Body of pancreas (tissue), 4 donors: ENCODE results near the gene TXNRD2. TPM values are rescaled to one million over a fixed set of nuclear protein-coding genes. Genes with fewer than 3 reads are reported as not detected.

Source experiments
- ATAC-seq: fragments of 150-250 bp; one replicate; pipeline ENCODE4 v1.9.1; 2016
- DNase-seq, 4 donors: peaks; one replicate each; pipeline ENCODE4 v3.0.0-alpha.2; 2019
- H3K27ac ChIP-seq, 4 donors: fragments of 200-600 bp; sonication (generic); 1 replicate in 3 of 4; 2 replicates in 1 of 4; pipeline versions ENCODE4 v1.5.1 to v1.6.1; 2016 to 2019; ENCODE audit warnings: mild to moderate bottlenecking in 1 of 4, mixed read lengths in 1 of 4, moderate library complexity in 1 of 4
- H3K27me3 ChIP-seq, 2 donors: fragments of 200-600 bp; sonication (generic); one replicate each; pipeline ENCODE4 v1.6.0; 2016; ENCODE audit warnings: mild to moderate bottlenecking in 1 of 2
- H3K36me3 ChIP-seq, 2 donors: fragments of 200-600 bp; sonication (generic); replicated peaks in 1 of 2; 2 replicates each; pipeline ENCODE4 v1.5.1; 2016; ENCODE audit warnings: low read depth in 2 of 2; ENCODE audit not compliant: insufficient read depth in 1 of 2
- H3K4me1 ChIP-seq: fragments of 200-600 bp; sonication (generic); one replicate; pipeline ENCODE4 v1.6.0; 2016
- H3K4me3 ChIP-seq, 2 donors: fragments of 200-600 bp; sonication (generic); 1 replicate in 1 of 2; 2 replicates in 1 of 2; pipeline ENCODE4 v1.5.1; 2016 to 2019
- H3K9me3 ChIP-seq, 3 donors: fragments of 200-600 bp; sonication (generic); 1 replicate in 2 of 3; 2 replicates in 1 of 3; pipeline ENCODE4 v1.5.1; 2016
- CTCF ChIP-seq, 7 experiments: fragments of 450-650 bp in 4 of 7; fragments of 200-600 bp in 3 of 7; sonication (generic) in 3 of 7; IDR thresholded peaks; one replicate each; pipeline ENCODE4 v1.5.1; 2016 to 2019; ENCODE audit warnings: antibody characterized with exemption in 7 of 7
- POLR2A ChIP-seq, 3 donors: fragments of 450-650 bp; IDR thresholded peaks; one replicate each; pipeline ENCODE4 v1.6.1; 2016; ENCODE audit warnings: antibody characterized with exemption in 3 of 3, mild to moderate bottlenecking in 2 of 3
- WGBS, 2 donors: methylation state at CpG; one replicate each; pipeline ENCODE4 v1.1.5; 2017; 5-methylcytosine and 5-hydroxymethylcytosine counted together
- intact Hi-C: fragments of 100-400 bp; cut with DNase I; formaldehyde crosslinking; loops from one replicate; pipeline ENCODE4 v1.15.1; 2023
- total RNA-seq, 2 donors: library from RNA; depleted of rRNA; stranded (reverse); fragments of >200 nt; gene quantifications; one replicate each; pipeline ENCODE4 v1.1.0, GENCODE V29; 2016

TXNRD2 gene
- total RNA-seq, 2 donors from 2014 or later = 22.1 to 23.6 TPM

- intact Hi-C loops = no loop called here
- H3K4me1 ChIP-seq = peaks cover 35% of the 10 kb centered on the region
- WGBS, 2 donors = 4 to 8% methylated on average over 9 to 24 of the region's 24 CpGs
- no peaks in the 10 kb centered on the region for H3K27me3 ChIP-seq
- DNase-seq (peak; percentile 59 to 76 (median 74)), ATAC-seq (peak; percentile 13)
- TF ChIP-seq CTCF (IDR thresholded peaks at IDR 0.05) (no peak), POLR2A (IDR thresholded peaks at IDR 0.05) (no peak)
- H3K4me3 ChIP-seq = peak overlapping the region; percentile 52 to 56
- peak overlapping the region; percentile 86 to 95 (median 92) for H3K27ac ChIP-seq
- no peaks in the 10 kb centered on the region for H3K9me3 ChIP-seq
- no peaks in the 10 kb centered on the region for H3K36me3 ChIP-seq
Observed at GRCh38 chr22:19855504-19856409, 85.9 kb downstream of the TXNRD2 start.

GRCh38 chr22:19854778-19855503, 86.7 kb downstream of the TXNRD2 start, which contains the start of the genes GNB1L and RTL10:
Gene GNB1L, minus strand, starts transcription at chr22:19854874. Its CDS starts 33,519 bp downstream, at chr22:19821355.
Gene RTL10, minus strand, starts transcription at chr22:19854874. Its CDS starts 2,613 bp downstream, at chr22:19852261.
- H3K4me1 ChIP-seq = peaks cover 43% of the 10 kb centered on the region
- TF ChIP-seq POLR2A (IDR thresholded peaks at IDR 0.05) = peak; percentile 97
- peak in 3 of 7 experiments; percentile 17 to 32 (median 30) for TF ChIP-seq CTCF (IDR thresholded peaks at IDR 0.05)
- peak; percentile 97 to 99 (median 98) for DNase-seq
- H3K27me3 ChIP-seq = no peaks in the 10 kb centered on the region
- H3K4me3 ChIP-seq = peak within 1 kb of the TSS; percentile 52 to 64
- peak; percentile 96 for ATAC-seq
- H3K27ac ChIP-seq = peak within 1 kb of the TSS; percentile 86 to 95 (median 92)
- no peaks in the 10 kb centered on the region for H3K36me3 ChIP-seq
- WGBS, 2 donors = 0% methylated on average over 81 of the region's 81 CpGs; no CpG with 5 or more reads in 1 of the 2 donors
- no peaks in the 10 kb centered on the region for H3K9me3 ChIP-seq
- intact Hi-C loops = no loop called here

- Histone ChIP-seq H3K27ac (peak overlapping the region; percentile 86 to 95 (median 92)), H3K4me3 (peak overlapping the region; percentile 26 to 64), H3K36me3 (no peaks in the 10 kb centered on the region), H3K4me1 (peaks cover 51% of the 10 kb centered on the region), H3K9me3 (no peaks in the 10 kb centered on the region), H3K27me3 (no peaks in the 10 kb centered on the region)
- TF ChIP-seq CTCF (IDR thresholded peaks at IDR 0.05) (no peak), POLR2A (IDR thresholded peaks at IDR 0.05) (no peak)
- intact Hi-C loops = no loop called here
- WGBS, 2 donors = 0 to 6% methylated on average over 3 to 43 of the region's 49 CpGs
- DNase-seq (peak in 2 of 4 donors; percentile 13 to 25), ATAC-seq (peak; percentile 2)
Observed at GRCh38 chr22:19853879-19854777, 87.5 kb downstream of the TXNRD2 start.
